HFF-Myc (cell line): ENCODE data around the gene MRPL21.
"Not testable (repeated sequence)": the region's sequence is repeated elsewhere in the genome, so short reads cannot be mapped to it uniquely, and the experiment has no call there.

Source experiments
- DNase-seq: peaks from one replicate; pipeline ENCODE4 v3.0.0-alpha.2; 2011; ENCODE audit warnings: low read depth; ENCODE audit errors: extremely low read depth
- H3K4me3 ChIP-seq: replicated peaks from 2 replicates; pipeline ENCODE4 v1.5.1; 2011; ENCODE audit warnings: low read depth, mild to moderate bottlenecking, control low read depth, low read length
- TF ChIP-seq, protein P1 (sequence below): IDR thresholded peaks from 2 replicates; pipeline ENCODE4 v1.5.1; 2012; ENCODE audit warnings: mild to moderate bottlenecking, low read depth, low read length, control low read depth; ENCODE audit errors: missing control alignments

MRPL21 gene

DNA sequence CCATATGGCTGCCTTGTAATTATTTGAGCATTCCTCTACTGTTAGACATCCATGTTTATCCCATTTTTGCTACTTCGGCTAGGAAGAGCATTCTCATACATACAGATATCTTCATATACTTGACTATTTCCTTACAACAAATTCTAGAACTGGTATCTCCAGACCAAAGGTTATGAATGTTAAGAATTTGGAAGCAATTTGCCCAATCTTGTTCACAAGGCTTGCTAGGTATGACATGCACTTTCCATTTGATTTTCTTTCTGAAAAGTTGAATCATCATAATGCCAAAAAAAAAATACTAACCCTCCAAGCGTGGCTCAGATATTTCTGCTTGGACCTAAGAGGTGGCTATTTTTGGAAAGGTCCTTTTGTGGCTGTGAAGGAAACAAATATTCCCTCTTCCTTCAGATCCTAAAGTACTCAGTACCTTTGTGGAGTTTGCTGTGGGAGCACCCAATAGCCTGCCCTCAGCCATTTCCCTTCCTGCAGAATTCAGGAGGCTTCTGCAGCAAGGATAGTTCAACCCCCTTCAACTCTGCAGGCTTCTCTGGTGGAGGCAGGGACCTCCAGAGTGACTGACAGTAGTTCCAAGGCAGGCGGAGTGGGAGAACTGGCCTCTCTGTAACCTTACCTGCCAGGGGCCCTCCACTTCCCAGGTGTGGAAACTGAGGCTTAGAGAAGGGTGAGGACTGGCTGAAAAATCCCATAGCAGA, 39.9 kb downstream of the MRPL21 start:
- no peak overlapping the region for H3K4me3 ChIP-seq
- no peak for DNase-seq
- TF ChIP-seq, protein P1, sequence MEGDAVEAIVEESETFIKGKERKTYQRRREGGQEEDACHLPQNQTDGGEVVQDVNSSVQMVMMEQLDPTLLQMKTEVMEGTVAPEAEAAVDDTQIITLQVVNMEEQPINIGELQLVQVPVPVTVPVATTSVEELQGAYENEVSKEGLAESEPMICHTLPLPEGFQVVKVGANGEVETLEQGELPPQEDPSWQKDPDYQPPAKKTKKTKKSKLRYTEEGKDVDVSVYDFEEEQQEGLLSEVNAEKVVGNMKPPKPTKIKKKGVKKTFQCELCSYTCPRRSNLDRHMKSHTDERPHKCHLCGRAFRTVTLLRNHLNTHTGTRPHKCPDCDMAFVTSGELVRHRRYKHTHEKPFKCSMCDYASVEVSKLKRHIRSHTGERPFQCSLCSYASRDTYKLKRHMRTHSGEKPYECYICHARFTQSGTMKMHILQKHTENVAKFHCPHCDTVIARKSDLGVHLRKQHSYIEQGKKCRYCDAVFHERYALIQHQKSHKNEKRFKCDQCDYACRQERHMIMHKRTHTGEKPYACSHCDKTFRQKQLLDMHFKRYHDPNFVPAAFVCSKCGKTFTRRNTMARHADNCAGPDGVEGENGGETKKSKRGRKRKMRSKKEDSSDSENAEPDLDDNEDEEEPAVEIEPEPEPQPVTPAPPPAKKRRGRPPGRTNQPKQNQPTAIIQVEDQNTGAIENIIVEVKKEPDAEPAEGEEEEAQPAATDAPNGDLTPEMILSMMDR = no peak

DNA sequence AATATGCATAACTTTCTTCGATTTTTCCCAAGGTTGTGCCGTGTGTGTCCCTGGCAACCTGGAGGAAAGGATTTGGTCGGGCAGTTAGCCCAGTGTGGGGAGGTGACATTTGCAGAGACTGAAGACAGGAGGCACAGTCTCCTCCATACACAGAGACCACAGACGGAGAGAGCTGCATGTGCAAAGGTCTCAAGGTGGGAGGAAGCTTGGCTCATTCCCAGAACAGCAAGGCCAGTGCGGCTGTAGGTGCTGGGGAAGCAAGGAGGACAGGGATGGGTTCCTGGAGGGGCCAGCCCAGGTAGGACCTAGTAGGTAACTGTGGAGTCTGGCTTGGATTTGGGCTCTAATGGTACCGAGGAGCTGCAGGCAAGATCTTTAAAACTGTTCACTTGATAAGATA, 41.2 kb downstream of the MRPL21 start:
- no peak for DNase-seq

DNA sequence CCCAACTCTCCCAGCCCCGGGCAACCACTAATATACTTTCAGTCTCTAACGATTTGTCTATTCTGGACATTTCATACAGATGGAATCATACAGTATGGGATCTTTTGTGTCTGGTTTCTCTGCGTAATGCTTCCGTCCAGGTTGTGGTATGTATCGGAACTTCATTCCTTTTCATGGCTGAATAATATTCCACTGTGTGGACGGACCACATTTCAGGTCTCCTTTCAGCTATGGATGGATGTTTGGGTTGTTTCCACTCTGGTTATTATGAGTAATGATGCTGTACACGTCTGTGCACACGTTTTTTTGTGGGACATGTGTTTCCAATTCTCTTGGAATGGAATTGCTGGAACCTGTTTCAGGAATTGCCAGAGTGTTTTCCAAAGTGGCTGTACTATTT, 44.5 kb downstream of the MRPL21 start:
- DNase-seq = no peak
- TF ChIP-seq, protein P1 = no peak
- H3K4me3 ChIP-seq = no peak overlapping the region

More for the DNA sequence above, 41.2 kb downstream of the MRPL21 start:
- TF ChIP-seq, protein P1 = no peak
- H3K4me3 ChIP-seq = no peak overlapping the region

DNA sequence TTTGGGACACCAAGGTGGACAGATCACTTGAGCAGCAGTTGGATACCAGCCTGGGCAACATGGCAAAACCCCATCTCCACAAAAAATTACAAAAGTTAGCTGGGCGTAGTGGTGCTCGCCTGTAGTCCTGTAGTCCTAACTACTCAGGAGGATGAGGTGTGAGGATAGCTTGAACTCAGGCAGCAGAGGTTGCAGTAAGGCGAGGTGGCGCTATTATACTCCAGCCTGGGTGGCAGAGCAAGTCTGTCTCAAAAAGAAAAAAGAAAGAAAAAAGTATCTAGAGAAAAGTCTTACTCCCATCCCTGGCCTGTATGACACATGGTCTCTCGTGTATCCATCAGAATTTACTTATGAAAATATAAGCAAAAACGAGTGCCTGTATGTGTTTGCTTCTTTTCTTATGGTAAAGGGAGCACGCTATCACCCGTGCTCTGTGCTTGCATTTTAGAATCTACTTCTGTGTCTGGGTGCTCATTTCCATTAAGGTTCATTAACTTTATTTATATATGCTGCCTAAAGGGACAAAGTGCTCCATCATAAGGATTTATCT, 46.5 kb downstream of the MRPL21 start:
- no peak for DNase-seq

DNA sequence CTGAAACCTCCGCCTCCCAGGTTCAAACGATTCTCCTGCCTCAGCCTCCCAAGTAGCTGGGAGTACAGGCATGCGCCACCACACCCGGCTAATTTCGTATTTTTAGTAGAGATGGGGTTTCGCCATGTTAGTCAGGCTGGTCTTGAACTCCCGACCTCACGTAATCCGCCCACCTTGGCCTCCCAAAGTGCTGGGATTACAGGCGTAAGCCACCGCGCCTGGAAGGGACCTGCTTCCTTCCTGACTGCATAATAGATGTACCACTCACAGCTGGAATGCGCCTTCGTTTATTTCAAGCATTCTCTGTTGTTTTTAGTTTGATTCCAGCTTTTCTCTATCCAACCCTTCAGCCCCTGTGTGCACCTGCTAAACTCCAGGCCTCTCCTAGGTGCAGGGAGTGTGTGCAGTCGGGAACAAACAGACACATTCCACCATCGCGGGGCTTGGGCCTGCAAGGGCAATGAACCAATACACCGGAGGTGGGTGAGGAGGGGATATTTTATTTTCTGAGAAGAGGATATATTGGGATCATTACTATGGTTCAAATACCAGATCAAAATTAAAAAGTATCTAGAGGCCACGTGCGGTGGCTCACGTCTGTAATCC, 47.1 kb downstream of the MRPL21 start:
- not testable (repeated sequence) for DNase-seq, H3K4me3 ChIP-seq

More for the DNA sequence above, 46.5 kb downstream of the MRPL21 start:
- H3K4me3 ChIP-seq = no peak overlapping the region
- TF ChIP-seq, protein P1 = no peak

DNA sequence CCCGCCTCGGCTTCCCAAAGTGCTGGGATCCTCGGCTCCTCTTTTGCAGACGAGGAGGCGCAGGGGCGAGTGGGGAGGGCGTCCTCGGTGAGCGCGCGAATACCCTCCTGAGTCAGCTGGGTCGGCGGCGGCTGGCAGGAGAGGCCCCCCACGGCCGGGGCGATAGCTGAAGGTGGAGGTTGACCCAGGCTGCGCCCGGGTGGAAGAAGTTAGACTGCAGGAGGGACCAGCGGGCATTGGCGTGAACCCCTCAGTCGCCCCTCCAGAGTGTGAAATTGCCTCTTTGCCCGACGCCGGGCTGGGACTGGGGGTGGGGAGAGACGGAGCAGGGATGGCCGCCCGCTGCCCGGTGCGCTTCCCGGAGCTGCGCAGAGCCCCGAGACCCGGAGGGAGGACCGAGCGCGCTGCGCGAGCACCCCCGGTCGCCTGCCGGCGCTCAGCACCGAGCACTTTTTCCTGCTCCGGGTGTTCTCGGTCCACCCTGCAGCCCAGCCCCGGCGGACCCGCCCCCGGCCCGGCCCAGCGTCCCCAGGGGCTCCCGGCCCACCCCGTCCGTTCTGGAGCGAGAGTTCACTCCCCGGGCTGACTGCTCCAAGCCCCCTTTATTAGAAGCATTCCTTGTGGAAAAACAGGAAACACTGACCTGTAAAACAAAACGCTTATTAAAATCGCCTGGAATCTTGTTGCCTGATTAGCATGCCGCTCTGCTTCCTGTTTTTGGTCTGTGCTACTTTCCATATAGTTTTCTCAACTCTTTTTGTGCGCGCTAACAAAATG, 48.2 kb downstream of the MRPL21 start:
- TF ChIP-seq, protein P1 = no peak
- H3K4me3 ChIP-seq = peak overlapping the region; percentile 43
- no peak for DNase-seq
